ENCODE measurements around the gene CAMK1D.

GRCh38 chr10:12428447-12429135, 79.2 kb downstream of the CAMK1D start:
- no peak for TF ChIP-seq CTCF (conservative IDR thresholded peaks at IDR 0.05)
- TF ChIP-seq EZH2 (IDR thresholded peaks at IDR 0.05; ENCODE audit: low read depth) = no peak

Data from PC-9 (cell line).